Mesenchymal stem cell (in vitro differentiated cells and primary cell): ENCODE results near the gene BMPR1B.

Source experiments
- DNase-seq: peaks from one replicate; pipeline ENCODE4 v3.0.0-alpha.2; 2013
- H2AFZ ChIP-seq: one replicate; pipeline ENCODE4 v1.6.1; 2013; ENCODE audit warnings: low read depth, mild to moderate bottlenecking, control low read depth, inconsistent platforms, low read length, moderate library complexity
- H2AK5ac ChIP-seq: 2 replicates; pipeline ENCODE4 v1.6.1; 2013; ENCODE audit warnings: low read length, moderate library complexity, mild to moderate bottlenecking, inconsistent platforms; ENCODE audit not compliant: severe bottlenecking
- H2BK120ac ChIP-seq: one replicate; pipeline ENCODE4 v1.6.1; 2013; ENCODE audit warnings: low read depth, mild to moderate bottlenecking, inconsistent platforms, low read length, moderate library complexity
- H2BK12ac ChIP-seq, 2 experiments: one replicate each; pipeline ENCODE4 v1.6.1; 2013; ENCODE audit warnings: inconsistent platforms in 2 of 2, low read length in 2 of 2, mild to moderate bottlenecking in 2 of 2, moderate library complexity in 2 of 2, control low read depth in 1 of 2
- H2BK15ac ChIP-seq: one replicate; pipeline ENCODE4 v1.6.1; 2013; ENCODE audit warnings: mild to moderate bottlenecking, low read depth, inconsistent platforms; ENCODE audit not compliant: poor library complexity, severe bottlenecking
- H2BK5ac ChIP-seq: 2 replicates; pipeline ENCODE4 v1.6.1; 2013; ENCODE audit warnings: low read depth, mild to moderate bottlenecking, low read length, control low read depth, inconsistent platforms; ENCODE audit not compliant: poor library complexity, severe bottlenecking
- H3K14ac ChIP-seq, 2 experiments: one replicate each; pipeline ENCODE4 v1.6.1; 2013; ENCODE audit warnings: inconsistent platforms in 2 of 2, low read length in 2 of 2, control low read depth in 1 of 2, mild to moderate bottlenecking in 1 of 2, moderate library complexity in 1 of 2
- H3K18ac ChIP-seq, 2 experiments: one replicate each; pipeline ENCODE4 v1.6.1; 2013; ENCODE audit warnings: inconsistent platforms in 2 of 2, low read length in 2 of 2, control low read depth in 1 of 2, low read depth in 1 of 2, mild to moderate bottlenecking in 1 of 2
- H3K23ac ChIP-seq, 2 experiments: one replicate each; pipeline ENCODE4 v1.6.1; 2013; ENCODE audit warnings: inconsistent platforms in 2 of 2, low read length in 2 of 2, mild to moderate bottlenecking in 2 of 2, moderate library complexity in 2 of 2, control low read depth in 1 of 2
- H3K27ac ChIP-seq: 2 replicates; pipeline ENCODE4 v1.5.1; 2013; ENCODE audit warnings: mild to moderate bottlenecking, moderate library complexity, low read length, control low read depth, inconsistent platforms; ENCODE audit not compliant: poor library complexity, severe bottlenecking
- H3K27me3 ChIP-seq, 2 experiments: 2 replicates each; pipeline versions ENCODE4 v1.6.1 to v1.7.0; 2013; ENCODE audit warnings: low read length in 2 of 2, mild to moderate bottlenecking in 2 of 2, moderate library complexity in 2 of 2, control low read depth in 1 of 2, inconsistent platforms in 1 of 2; ENCODE audit not compliant: control insufficient read depth in 1 of 2, insufficient read depth in 1 of 2
- H3K36me3 ChIP-seq, 2 experiments: 2 replicates each; pipeline versions ENCODE4 v1.6.1 to v1.7.0; 2013; ENCODE audit warnings: low read length in 2 of 2, control low read depth in 1 of 2, inconsistent platforms in 1 of 2, low read depth in 1 of 2, mild to moderate bottlenecking in 1 of 2; ENCODE audit not compliant: insufficient read depth in 2 of 2, control insufficient read depth in 1 of 2
- H3K4ac ChIP-seq, 2 experiments: one replicate each; pipeline ENCODE4 v1.6.1; 2013; ENCODE audit warnings: inconsistent platforms in 2 of 2, low read length in 2 of 2, mild to moderate bottlenecking in 2 of 2, moderate library complexity in 2 of 2, control low read depth in 1 of 2, low read depth in 1 of 2
- H3K4me1 ChIP-seq: 2 replicates; pipeline ENCODE4 v1.6.1; 2013; ENCODE audit warnings: low read depth, low read length, control low read depth; ENCODE audit not compliant: control insufficient read depth, insufficient read depth
- H3K4me2 ChIP-seq: 2 replicates; pipeline ENCODE4 v1.6.1; 2013; ENCODE audit warnings: low read length, mild to moderate bottlenecking, inconsistent platforms; ENCODE audit not compliant: poor library complexity, severe bottlenecking
- H3K4me3 ChIP-seq, 2 experiments: 2 replicates each; pipeline versions ENCODE4 v1.5.1 to v1.7.0; 2013; ENCODE audit warnings: low read length in 2 of 2, mild to moderate bottlenecking in 2 of 2, control low read depth in 1 of 2, low read depth in 1 of 2; ENCODE audit not compliant: insufficient read depth in 1 of 2
- H3K79me1 ChIP-seq: replicated peaks from 2 replicates; pipeline ENCODE4 v1.6.1; 2013; ENCODE audit warnings: mild to moderate bottlenecking, control low read depth, low read length, inconsistent platforms; ENCODE audit not compliant: poor library complexity, severe bottlenecking
- H3K9ac ChIP-seq: 2 replicates; pipeline ENCODE4 v1.7.0; 2013; ENCODE audit warnings: mild to moderate bottlenecking, low read length, moderate library complexity
- H3K9me3 ChIP-seq: 2 replicates; pipeline ENCODE4 v1.7.0; 2013; ENCODE audit warnings: mild to moderate bottlenecking, low read length; ENCODE audit not compliant: control insufficient read depth
- H4K8ac ChIP-seq: one replicate; pipeline ENCODE4 v1.6.1; 2013; ENCODE audit warnings: inconsistent platforms, mild to moderate bottlenecking, low read length, moderate library complexity
- H4K91ac ChIP-seq: one replicate; pipeline ENCODE4 v1.6.1; 2013; ENCODE audit warnings: mild to moderate bottlenecking, low read length, inconsistent platforms
- WGBS: methylation state at CpG from one replicate; pipeline ENCODE4 v1.1.7; 2013; ENCODE audit warnings: mixed read lengths; 5-methylcytosine and 5-hydroxymethylcytosine counted together

BMPR1B gene

DNA sequence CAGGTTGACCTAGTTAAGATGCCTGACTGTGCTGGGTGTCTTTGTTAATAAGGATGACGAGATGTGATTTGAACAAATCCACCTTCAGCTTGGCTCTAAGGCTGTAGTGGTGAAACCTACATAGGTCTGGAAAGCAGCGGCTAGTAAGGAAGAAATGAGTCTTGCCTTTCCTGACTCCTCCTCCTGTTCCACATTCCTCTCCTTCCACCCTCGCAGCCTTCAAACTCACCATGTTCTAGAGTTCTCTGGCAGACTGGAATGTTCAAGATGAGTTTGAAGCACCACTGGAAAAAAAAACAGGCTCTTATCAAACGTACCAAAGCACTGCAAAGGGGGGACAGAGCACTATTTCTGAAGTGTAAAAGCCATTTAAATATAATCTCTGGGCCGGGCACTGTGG is 395.4 kb downstream of the BMPR1B start:
- no peak overlapping the region for H3K27ac ChIP-seq
- no peak overlapping the region for H4K8ac ChIP-seq
- H4K91ac ChIP-seq: no peak overlapping the region
- no peak overlapping the region for H3K4ac ChIP-seq
- H2AFZ ChIP-seq: no peak overlapping the region
- no peak overlapping the region for H2BK120ac ChIP-seq
- H3K18ac ChIP-seq: no peak overlapping the region
- no peak overlapping the region for H3K4me3 ChIP-seq
- H3K9me3 ChIP-seq: no peaks in the 10 kb centered on the region
- 73% methylated on average over 5 of the region's 5 CpGs for WGBS
- H3K36me3 ChIP-seq: peaks cover 0 to 36% of the 10 kb centered on the region in 2 experiments
- H3K9ac ChIP-seq: no peak overlapping the region
- no peak overlapping the region for H2AK5ac ChIP-seq
- H3K27me3 ChIP-seq: no peaks in the 10 kb centered on the region
- H2BK5ac ChIP-seq: no peak overlapping the region
- H3K4me2 ChIP-seq: no peak overlapping the region
- no peaks in the 10 kb centered on the region for H3K4me1 ChIP-seq
- no peak overlapping the region for H3K23ac ChIP-seq
- H3K14ac ChIP-seq: no peak overlapping the region
- H2BK15ac ChIP-seq: no peak overlapping the region
- no peak overlapping the region for H2BK12ac ChIP-seq
- DNase-seq: no peak
- H3K79me1 ChIP-seq: no peaks in the 10 kb centered on the region

DNA sequence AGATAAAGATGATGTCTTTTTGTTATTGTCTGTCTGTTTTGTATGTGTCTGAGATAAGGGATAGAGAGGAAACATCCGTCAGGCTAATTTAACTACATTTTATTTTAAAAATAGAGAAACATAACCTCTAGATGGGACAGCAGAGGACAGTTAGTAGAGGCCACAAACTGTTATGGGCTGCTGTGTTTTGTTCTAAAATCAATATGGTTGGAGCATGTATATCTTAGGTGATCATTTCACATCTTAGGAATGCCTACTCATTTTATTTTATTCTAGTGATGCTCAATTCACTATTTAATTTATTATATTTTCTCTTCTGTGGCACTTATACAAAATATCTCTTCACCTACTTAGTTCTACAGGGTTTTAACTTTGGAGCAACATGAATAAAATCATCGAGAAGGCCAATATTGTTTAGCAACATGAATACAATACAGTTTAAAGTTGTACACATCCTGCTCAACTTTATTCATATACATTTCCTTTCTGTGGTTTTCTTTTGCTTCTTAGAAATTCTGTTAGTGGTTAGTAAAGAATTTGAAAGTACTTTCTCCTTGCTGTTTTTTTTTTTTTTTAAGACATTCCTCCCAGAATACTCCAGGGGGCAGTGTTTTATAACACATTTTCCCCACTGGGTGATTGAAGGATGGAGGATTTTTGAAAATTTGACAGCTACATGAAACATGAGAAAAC is 398.1 kb downstream of the BMPR1B start:
- WGBS: no CpG with 5 or more reads among the region's 2 CpGs
- H4K8ac ChIP-seq: no peak overlapping the region
- no peaks in the 10 kb centered on the region for H3K79me1 ChIP-seq
- no peak overlapping the region for H2AFZ ChIP-seq
- H2BK12ac ChIP-seq: no peak overlapping the region
- H3K9ac ChIP-seq: peak overlapping the region; percentile 28
- H3K27ac ChIP-seq: no peak overlapping the region
- H3K4me3 ChIP-seq: no peak overlapping the region
- H2AK5ac ChIP-seq: no peak overlapping the region
- H3K36me3 ChIP-seq: peaks cover 0 to 30% of the 10 kb centered on the region in 2 experiments
- H3K4me1 ChIP-seq: no peaks in the 10 kb centered on the region
- H2BK15ac ChIP-seq: no peak overlapping the region
- peak; percentile 64 for DNase-seq
- no peak overlapping the region for H3K18ac ChIP-seq
- no peak overlapping the region for H2BK5ac ChIP-seq
- no peak overlapping the region for H3K14ac ChIP-seq
- H3K4ac ChIP-seq: no peak overlapping the region
- H3K23ac ChIP-seq: no peak overlapping the region
- H4K91ac ChIP-seq: no peak overlapping the region
- no peaks in the 10 kb centered on the region for H3K27me3 ChIP-seq
- no peaks in the 10 kb centered on the region for H3K9me3 ChIP-seq
- no peak overlapping the region for H3K4me2 ChIP-seq
- no peak overlapping the region for H2BK120ac ChIP-seq

- no peak overlapping the region for H2BK12ac ChIP-seq
- 58% methylated on average over 2 of the region's 3 CpGs for WGBS
Observed at GRCh38 chr4:95156452-95156765, 398.7 kb downstream of the BMPR1B start.

GRCh38 chr4:95157596-95157995 is 399.8 kb downstream of the BMPR1B start:
- Histone ChIP-seq H2BK5ac (no peak overlapping the region), H3K4me1 (no peaks in the 10 kb centered on the region), H3K4ac (no peak overlapping the region), H2BK15ac (no peak overlapping the region), H3K18ac (no peak overlapping the region), H3K9ac (no peak overlapping the region), H2AK5ac (no peak overlapping the region), H3K27ac (no peak overlapping the region), H3K36me3 (peaks cover 0 to 33% of the 10 kb centered on the region in 2 experiments), H2BK12ac (no peak overlapping the region), H4K91ac (no peak overlapping the region), H2BK120ac (no peak overlapping the region), H3K9me3 (no peaks in the 10 kb centered on the region), H3K4me3 (no peak overlapping the region), H2AFZ (no peak overlapping the region), H4K8ac (no peak overlapping the region), H3K23ac (no peak overlapping the region), H3K4me2 (no peak overlapping the region), H3K27me3 (no peaks in the 10 kb centered on the region), H3K79me1 (no peaks in the 10 kb centered on the region), H3K14ac (no peak overlapping the region)
- DNase-seq: no peak

More at GRCh38 chr4:95156452-95156765, 398.7 kb downstream of the BMPR1B start:
- Histone ChIP-seq H2AFZ (no peak overlapping the region), H2BK120ac (no peak overlapping the region), H3K4me3 (no peak overlapping the region), H2BK5ac (no peak overlapping the region), H3K18ac (no peak overlapping the region), H3K9ac (peak overlapping the region; percentile 26), H2AK5ac (no peak overlapping the region), H3K27ac (no peak overlapping the region), H3K27me3 (no peaks in the 10 kb centered on the region), H3K36me3 (peaks cover 0 to 33% of the 10 kb centered on the region in 2 experiments), H3K79me1 (no peaks in the 10 kb centered on the region), H3K9me3 (no peaks in the 10 kb centered on the region), H3K4ac (no peak overlapping the region), H3K4me1 (no peaks in the 10 kb centered on the region), H3K4me2 (no peak overlapping the region), H3K23ac (no peak overlapping the region), H3K14ac (no peak overlapping the region), H4K91ac (no peak overlapping the region), H4K8ac (no peak overlapping the region), H2BK15ac (no peak overlapping the region)
- DNase-seq: no peak
